Neural progenitor cell (in vitro differentiated cells): Measurements from ENCODE around the gene TC2N.

ENCODE experiments used
- EZH2 ChIP-seq: fragments of 200-600 bp; sonication (generic); IDR thresholded peaks from 2 replicates; pipeline ENCODE4 v1.6.1; 2017; ENCODE audit warnings: antibody characterized with exemption, mild to moderate bottlenecking, moderate library complexity
- TF ChIP-seq, protein P1 (sequence below): fragments of 200-600 bp; sonication (generic); IDR thresholded peaks from 2 replicates; pipeline ENCODE4 v1.5.1; 2017; ENCODE audit warnings: antibody characterized with exemption, mild to moderate bottlenecking

DNA sequence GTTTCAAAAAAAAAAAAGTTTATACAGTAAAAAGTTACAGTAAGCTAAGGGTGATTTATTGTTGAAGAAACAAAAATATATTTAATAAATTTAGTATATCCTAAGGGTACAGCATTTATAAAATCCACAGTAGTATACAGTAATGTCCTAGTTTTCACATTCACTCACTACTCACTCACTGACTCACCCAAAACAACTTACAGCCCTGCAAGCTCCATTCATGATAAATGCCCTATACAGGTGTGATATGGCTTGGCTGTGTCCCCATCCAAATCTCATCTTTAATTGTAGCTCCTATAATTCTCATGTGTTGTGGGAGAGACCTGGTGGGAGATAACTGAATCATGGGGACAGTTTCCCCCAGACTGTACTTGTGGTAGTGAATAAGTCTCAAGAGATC, 61.7 kb downstream of the TC2N start:
- TF ChIP-seq, protein P1, sequence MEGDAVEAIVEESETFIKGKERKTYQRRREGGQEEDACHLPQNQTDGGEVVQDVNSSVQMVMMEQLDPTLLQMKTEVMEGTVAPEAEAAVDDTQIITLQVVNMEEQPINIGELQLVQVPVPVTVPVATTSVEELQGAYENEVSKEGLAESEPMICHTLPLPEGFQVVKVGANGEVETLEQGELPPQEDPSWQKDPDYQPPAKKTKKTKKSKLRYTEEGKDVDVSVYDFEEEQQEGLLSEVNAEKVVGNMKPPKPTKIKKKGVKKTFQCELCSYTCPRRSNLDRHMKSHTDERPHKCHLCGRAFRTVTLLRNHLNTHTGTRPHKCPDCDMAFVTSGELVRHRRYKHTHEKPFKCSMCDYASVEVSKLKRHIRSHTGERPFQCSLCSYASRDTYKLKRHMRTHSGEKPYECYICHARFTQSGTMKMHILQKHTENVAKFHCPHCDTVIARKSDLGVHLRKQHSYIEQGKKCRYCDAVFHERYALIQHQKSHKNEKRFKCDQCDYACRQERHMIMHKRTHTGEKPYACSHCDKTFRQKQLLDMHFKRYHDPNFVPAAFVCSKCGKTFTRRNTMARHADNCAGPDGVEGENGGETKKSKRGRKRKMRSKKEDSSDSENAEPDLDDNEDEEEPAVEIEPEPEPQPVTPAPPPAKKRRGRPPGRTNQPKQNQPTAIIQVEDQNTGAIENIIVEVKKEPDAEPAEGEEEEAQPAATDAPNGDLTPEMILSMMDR: no peak
- TF ChIP-seq EZH2: no peak
